ENCODE measurements around the gene BTAF1. TPM values are rescaled to one million over a fixed set of nuclear protein-coding genes. Genes with fewer than 3 reads are reported as not detected.

Gene BTAF1
- total RNA-seq, 1 experiment from 2014 or later = 42.5 TPM

DNA sequence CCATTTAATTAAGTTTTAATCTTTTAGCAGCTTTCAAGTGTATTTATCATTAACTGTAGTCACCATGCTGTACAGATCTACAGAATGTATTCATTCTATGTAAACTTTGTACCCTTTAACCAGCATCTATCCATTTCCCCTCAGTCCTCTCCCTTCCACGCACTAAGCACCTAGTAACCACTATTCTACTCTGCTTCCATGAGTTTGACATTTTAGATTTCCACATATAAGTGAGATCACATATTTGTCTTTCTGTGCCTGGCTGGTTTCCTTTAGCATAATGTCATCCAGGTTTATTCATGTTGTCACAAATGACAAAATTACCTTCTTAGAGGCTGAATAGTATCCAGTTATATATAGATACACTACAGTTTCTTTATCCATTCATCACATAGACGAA lies 79.7 kb downstream of the BTAF1 start:
- Histone ChIP-seq H3K79me2 (ENCODE audit: insufficient read depth, low read length) (0 out of 2 replicates have a peak, but pooled peaks cover 3% of the 10 kb centered on the region), H3K4me1 (ENCODE audit: control insufficient read depth in 1 of 2, insufficient read depth in 2 of 2, low read length in 2 of 2) (no peaks in the 10 kb centered on the region), H3K36me3 (ENCODE audit: control insufficient read depth in 1 of 2, insufficient read depth in 2 of 2, low read length in 2 of 2) (peaks cover 12 to 15% of the 10 kb centered on the region in 2 experiments; a peak in 2 of 4 replicates), H4K20me1 (ENCODE audit: insufficient read depth) (no peaks in the 10 kb centered on the region), H3K9me2 (ENCODE audit: insufficient read depth) (no peaks in the 10 kb centered on the region), H3K27ac (ENCODE audit: low read depth, low read length) (no peak overlapping the region), H3K9ac (ENCODE audit: low read length) (no peak overlapping the region), H3K27me3 (ENCODE audit: insufficient read depth, low read length) (no peaks in the 10 kb centered on the region), H3K9me3 (ENCODE audit: control insufficient read depth in 1 of 2, insufficient read depth in 1 of 2, low read depth in 1 of 2, low read length in 2 of 2) (no peaks in the 10 kb centered on the region), H2AFZ (ENCODE audit: low read depth, low read length, poor library complexity, severe bottlenecking) (no peak overlapping the region), H3K4me2 (ENCODE audit: low read length) (no peak overlapping the region), H3K4me3 (replicated peaks in 1 of 2; ENCODE audit: low read depth in 1 of 2, low read length in 2 of 2) (no peak overlapping the region)
- RAD21 ChIA-PET (ENCODE audit: low non-redundant PET in 1 of 2, low total read pairs in 2 of 2, uncharacterized antibody in 2 of 2, unreplicated experiment in 2 of 2) = no interaction called here
- BruUV-seq (replicated peaks) = no TSS peak
- intact Hi-C loops (cut with micrococcal nuclease) = no loop called here
- POLR2A ChIA-PET = no interaction called here
- ATAC-seq (no peak), DNase-seq (ENCODE audit: low read depth, low spot score) (no peak)
- TF ChIP-seq FOSL1 (IDR thresholded peaks at IDR 0.05; ENCODE audit: low read depth) (no peak), TCF7L2 (IDR thresholded peaks at IDR 0.05; ENCODE audit: borderline replicate concordance, extremely low read depth, insufficient read depth, insufficient read length) (no peak), EZH2 (IDR thresholded peaks at IDR 0.05) (no peak), SP1 (IDR thresholded peaks at IDR 0.05; ENCODE audit: low read depth) (no peak), CEBPB (IDR thresholded peaks at IDR 0.05; ENCODE audit: low read depth) (no peak), YY1 (IDR thresholded peaks at IDR 0.05; ENCODE audit: extremely low read depth, insufficient replicate concordance, low read depth, low read length) (no peak), EZH2phosphoT487 (IDR thresholded peaks at IDR 0.05; ENCODE audit: borderline replicate concordance) (no peak), SIN3A (IDR thresholded peaks at IDR 0.05; ENCODE audit: low read depth) (no peak), ELF1 (IDR thresholded peaks at IDR 0.05; ENCODE audit: borderline replicate concordance, low read depth) (no peak), EGR1 (IDR thresholded peaks at IDR 0.05; ENCODE audit: low read depth) (no peak), JUND (IDR thresholded peaks at IDR 0.05) (no peak), SRF (IDR thresholded peaks at IDR 0.05; ENCODE audit: low read depth) (no peak), POLR2A (IDR thresholded peaks at IDR 0.05; ENCODE audit: borderline replicate concordance, extremely low read depth, insufficient read depth, insufficient read length) (no peak), ZNF274 (IDR thresholded peaks at IDR 0.05; ENCODE audit: low read depth, low read length) (no peak), RAD21 (IDR thresholded peaks at IDR 0.05; ENCODE audit: low read depth) (no peak)
- TF ChIP-seq, protein P1, sequence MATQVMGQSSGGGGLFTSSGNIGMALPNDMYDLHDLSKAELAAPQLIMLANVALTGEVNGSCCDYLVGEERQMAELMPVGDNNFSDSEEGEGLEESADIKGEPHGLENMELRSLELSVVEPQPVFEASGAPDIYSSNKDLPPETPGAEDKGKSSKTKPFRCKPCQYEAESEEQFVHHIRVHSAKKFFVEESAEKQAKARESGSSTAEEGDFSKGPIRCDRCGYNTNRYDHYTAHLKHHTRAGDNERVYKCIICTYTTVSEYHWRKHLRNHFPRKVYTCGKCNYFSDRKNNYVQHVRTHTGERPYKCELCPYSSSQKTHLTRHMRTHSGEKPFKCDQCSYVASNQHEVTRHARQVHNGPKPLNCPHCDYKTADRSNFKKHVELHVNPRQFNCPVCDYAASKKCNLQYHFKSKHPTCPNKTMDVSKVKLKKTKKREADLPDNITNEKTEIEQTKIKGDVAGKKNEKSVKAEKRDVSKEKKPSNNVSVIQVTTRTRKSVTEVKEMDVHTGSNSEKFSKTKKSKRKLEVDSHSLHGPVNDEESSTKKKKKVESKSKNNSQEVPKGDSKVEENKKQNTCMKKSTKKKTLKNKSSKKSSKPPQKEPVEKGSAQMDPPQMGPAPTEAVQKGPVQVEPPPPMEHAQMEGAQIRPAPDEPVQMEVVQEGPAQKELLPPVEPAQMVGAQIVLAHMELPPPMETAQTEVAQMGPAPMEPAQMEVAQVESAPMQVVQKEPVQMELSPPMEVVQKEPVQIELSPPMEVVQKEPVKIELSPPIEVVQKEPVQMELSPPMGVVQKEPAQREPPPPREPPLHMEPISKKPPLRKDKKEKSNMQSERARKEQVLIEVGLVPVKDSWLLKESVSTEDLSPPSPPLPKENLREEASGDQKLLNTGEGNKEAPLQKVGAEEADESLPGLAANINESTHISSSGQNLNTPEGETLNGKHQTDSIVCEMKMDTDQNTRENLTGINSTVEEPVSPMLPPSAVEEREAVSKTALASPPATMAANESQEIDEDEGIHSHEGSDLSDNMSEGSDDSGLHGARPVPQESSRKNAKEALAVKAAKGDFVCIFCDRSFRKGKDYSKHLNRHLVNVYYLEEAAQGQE (IDR thresholded peaks at IDR 0.05; ENCODE audit: low read depth) = no peak
- TF ChIP-seq, protein P2, sequence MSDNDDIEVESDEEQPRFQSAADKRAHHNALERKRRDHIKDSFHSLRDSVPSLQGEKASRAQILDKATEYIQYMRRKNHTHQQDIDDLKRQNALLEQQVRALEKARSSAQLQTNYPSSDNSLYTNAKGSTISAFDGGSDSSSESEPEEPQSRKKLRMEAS (IDR thresholded peaks at IDR 0.05) = no peak
- TF ChIP-seq, protein P3, sequence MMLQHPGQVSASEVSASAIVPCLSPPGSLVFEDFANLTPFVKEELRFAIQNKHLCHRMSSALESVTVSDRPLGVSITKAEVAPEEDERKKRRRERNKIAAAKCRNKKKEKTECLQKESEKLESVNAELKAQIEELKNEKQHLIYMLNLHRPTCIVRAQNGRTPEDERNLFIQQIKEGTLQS (IDR thresholded peaks at IDR 0.05) = no peak
- CTCF ChIA-PET = no interaction called here
